ENCODE data around the gene MMP19.
"Not testable (repeated sequence)": the region's sequence is repeated elsewhere in the genome, so short reads cannot be mapped to it uniquely, and the experiment has no call there.

MMP19 gene

DNA sequence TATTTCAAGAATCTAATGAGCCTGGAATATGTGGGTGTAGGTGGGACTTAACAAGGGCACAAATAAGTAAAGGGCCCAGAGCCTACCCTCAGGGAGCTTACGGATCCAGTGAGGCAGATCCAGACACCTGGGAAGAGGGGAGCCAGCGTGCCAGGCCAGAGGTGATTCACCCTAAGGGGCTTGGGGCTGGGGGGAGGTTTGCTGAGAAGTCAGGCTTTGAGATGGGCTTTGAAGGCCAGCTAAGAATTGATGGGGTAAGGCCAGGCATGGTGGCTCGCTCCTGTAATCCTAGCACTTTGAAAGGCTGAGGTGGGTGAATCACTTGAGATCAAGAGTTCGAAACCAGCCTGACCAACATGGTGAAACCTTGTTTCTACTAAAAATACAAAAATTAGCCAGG is 695 bp upstream of the MMP19 start:
- no peak for DNase-seq

DNA sequence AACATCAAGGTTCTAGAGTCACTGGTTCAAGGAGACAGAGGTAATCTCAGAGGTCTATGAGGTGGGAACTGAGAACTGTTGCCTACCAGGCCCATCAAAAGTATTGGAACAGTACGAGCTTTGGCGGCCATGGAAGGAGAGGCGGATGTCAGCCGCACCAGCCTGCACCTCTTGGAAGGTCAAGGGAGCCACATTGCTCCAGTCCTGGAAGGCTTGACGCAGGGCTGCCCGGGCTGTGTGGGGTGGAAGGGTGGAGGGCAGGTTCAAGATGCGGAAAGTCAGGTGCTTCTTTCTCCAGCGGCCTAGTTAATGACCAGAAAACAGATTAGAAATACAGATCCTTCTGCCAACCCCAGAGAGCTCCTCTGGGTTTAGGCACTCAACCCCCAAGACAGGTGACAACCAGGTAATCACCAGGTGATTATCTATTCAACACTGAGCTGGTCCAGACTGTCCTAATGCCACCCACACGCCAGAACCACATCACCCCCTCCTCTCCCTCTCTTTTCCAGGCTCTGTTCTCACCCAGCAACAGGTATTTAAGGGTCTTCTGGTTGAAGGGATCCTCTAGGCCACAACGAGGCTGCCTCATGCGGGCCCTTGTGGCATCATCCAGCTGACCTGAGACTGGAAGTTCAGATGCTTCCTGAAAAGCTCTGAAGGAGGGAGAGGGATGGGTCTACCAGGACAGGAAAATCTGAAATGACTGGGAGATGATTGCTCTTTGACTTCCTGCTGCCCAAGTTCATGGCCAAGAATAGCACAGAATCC is 2.0 kb downstream of the MMP19 start:
- no peak for DNase-seq

- no peak for DNase-seq
Measured at GRCh38 chr12:55839345-55840140, 3.2 kb downstream of the MMP19 start.

GRCh38 chr12:55838361-55838760 is 4.4 kb downstream of the MMP19 start:
- DNase-seq = no peak

DNA sequence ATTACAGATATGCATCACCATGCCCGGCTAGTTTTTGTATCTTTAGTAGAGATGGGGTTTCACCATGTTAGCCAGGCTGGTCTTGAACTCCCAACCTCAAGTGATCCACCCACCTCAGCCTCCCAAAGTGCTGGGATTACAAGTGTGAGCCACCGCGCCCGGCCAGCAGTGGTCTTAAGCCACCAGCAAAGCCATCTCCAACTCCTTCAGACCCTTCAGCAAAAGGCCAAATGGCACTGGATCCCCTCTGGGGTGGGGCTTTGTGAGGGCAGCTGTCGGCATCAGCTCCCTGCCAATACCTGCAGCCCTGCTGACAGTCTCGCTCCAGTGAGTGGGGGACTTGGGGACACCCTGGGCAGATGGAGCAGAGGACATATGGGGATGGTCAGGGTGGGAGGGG is 8.3 kb downstream of the MMP19 start:
- not testable (repeated sequence) for DNase-seq

- DNase-seq = no peak
Measured at GRCh38 chr12:55833056-55833455, 9.7 kb downstream of the MMP19 start.

- DNase-seq = peak; percentile 46
Measured at GRCh38 chr12:55831447-55831815, 11.3 kb downstream of the MMP19 start.

GRCh38 chr12:55830601-55831446 is 11.9 kb downstream of the MMP19 start:
- peak; percentile 92 for DNase-seq

DNA sequence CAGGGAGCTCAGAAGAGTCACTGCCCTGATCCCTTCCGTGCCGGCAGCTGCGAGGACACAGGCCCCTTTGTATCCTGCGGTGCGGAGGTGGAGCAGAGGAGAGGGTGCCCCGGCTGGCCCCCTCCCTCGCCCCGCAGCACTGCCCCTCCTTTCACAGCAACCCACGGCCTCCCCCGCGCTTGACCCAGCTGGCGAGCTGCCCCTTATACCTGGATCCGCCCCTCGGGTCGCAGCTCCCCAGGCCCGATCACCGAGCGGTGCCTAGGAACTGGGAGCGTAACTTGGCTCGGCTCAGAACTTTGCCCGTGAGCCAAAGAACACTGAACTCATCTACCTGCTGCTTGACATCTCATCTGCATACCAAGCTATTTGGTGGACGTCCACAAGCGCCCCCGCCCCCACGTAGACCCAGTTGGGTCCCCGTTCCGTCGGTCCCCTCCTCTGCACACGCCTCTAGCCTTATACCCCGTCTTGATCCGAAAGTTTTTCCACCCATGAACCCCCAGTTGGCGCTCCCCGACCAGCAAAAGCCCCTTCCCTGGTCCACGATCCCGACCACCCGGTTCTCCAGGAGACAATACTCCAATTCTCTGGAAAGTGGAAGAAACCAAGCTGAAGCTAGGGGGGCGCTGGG is 12.7 kb downstream of the MMP19 start:
- peak; percentile 81 for DNase-seq

DNA sequence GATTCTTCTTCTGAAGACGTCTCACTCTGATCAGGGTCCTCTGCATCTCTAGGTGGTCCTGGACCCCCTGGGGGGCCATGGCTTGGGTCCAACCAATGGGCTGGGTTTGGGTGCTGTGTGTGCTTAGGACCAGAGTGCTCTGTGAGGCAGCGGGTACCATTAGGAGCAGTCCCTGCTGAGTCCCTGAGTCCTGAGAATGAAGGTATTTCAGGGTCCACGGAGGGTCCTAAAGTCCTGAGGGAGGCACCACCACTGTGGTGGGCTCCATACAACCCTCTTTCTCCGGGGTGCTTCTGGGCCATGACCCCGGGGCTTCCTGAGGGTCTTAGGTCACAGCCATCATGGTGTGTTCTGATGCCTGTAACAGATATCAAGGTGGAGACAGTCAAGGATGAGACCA is 14.4 kb downstream of the MMP19 start:
- DNase-seq = no peak

DNA sequence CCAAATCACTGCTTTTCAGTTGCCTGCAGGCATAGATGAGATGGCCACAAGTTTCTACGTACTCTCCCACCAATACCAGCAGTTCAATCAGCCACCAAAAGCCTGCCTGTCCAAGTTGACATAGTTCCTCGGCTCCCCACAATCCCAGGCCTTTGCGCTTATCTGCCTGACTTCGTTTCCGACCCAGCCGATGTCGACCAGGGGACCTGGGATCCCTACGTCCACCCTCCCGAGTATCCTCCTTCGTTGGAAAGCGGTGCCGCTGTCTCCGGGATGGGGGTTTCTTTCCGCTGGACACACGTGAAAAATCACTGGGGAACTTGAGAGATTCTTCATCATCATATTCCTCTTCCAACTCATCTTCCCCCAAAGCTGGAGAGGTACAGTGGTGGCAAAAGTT is 14.9 kb downstream of the MMP19 start:
- no peak for DNase-seq

DNA sequence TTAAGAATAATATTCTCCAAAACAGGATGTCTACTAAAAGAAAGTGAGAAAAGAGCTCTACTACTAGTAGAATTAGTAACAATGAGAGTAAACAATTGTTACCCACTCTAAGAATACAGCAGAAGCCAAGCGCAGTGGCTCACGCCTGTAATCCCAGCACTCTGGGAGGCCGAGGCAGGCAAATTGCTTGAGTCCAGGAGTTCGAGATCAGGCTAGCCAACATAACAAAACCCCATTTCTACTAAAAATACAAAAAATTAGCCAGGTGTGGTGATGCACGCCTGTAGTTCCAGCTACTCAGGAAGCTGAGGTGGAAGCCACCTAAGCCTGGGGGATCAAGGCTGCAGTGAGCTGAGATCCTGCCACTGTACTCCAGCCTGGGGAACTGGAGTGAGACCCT is 18.0 kb downstream of the MMP19 start:
- DNase-seq = no peak

- no peak for DNase-seq
Measured at GRCh38 chr12:55823419-55823818, 19.3 kb downstream of the MMP19 start.

DNA sequence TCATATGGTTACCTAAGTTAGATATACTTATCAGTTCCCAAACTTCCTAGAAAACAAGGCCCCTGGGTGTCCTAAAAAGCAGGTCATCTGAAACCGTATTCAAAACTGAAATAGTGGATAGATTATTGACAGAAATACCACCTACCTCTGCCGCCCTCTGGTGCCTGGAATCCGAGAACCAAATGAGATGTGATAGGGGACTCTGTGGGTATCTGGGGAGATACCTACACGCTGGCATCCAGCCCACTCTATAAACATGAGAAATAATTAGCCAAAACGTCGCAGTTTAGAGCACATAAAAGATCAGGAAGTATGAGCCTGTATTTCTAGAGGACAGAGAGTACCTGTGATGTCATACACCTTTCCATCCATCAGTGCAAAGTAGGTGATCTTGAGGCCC is 20.5 kb downstream of the MMP19 start:
- DNase-seq = no peak

GRCh38 chr12:55820679-55821078 is 22.1 kb downstream of the MMP19 start:
- no peak for DNase-seq

GRCh38 chr12:55818886-55819285 is 23.9 kb downstream of the MMP19 start:
- DNase-seq = no peak

DNA sequence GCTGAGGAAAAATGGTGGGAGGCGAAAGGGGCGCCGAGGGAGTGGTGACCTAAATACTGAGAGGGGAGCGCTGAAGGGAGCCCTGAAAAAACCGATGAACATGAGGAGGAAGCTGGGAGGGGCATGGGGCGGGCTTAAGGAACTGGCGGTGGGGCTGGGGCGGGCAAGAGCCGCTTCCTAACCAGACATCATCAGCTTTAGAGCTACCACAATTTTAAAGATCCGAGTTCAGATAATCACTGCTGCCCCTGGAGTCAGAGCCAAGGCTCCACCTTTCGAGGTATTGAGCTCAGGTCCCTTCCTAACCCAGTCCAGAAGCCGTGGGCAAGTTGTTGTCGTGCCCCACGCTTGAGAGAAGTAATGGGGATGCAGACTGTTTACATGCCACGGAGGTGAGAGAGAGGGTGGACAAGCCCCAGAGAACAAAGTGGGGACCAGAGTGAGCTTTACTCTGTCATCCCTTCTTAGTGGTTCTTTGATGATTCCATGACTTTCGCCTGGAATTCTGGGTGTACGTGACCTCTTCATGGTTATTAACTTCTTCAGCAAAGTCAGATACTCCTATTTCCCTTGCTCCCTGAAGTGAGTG is 24.5 kb downstream of the MMP19 start:
- no peak for DNase-seq

- DNase-seq = peak; percentile 99
Measured at GRCh38 chr12:55817345-55818139, 25.2 kb downstream of the MMP19 start, which contains the start of the genes ORMDL2 and SARNP. TSS of gene ORMDL2 (plus strand) at chr12:55818041. CDS start at chr12:55819000, 959 bp downstream. TSS of gene SARNP (minus strand) at chr12:55817724. CDS start at chr12:55817701, 23 bp downstream.

DNA sequence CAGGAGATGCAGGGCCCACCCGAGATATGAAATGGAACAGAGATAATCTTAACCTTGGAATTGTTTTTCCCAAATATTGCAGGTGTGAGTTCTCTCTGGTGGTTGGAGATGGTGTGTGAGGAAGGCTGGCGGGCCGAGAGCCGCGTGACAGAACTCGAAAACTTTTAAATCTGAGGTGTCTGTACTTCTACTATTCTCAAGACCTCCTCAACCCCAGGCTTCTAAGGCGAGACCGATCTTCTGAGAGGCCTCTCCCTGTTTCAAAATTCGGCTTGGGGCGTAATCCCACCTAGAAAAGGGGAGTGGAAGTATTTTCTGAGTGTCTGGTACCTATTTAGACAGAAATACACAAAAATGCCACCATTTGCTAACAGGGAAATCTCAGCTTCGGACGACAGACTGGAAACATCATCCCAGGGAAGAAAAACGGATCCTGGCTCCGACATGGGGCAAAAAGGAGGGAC is 25.8 kb downstream of the MMP19 start:
- DNase-seq = no peak

DNA sequence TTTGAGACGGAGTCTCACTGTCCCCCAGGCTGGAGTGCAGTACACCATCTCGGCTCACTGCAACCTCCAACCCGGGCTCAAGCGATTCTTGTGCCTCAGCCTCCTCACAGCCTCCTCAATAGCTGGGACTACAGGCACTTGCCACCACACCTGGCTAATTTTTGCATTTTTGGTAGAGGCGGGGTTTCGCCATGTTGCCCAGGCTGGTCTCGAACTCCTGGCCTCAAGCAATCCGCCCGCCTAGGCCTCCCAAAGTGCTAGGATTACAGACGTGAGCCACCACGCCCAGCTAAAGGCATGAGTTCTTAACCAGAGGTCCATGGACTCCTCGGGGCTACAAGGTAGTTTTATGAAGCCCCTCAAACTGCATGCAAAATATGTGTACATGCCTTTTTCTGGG is 27.3 kb downstream of the MMP19 start:
- DNase-seq = no peak

GRCh38 chr12:55814257-55814656 is 28.5 kb downstream of the MMP19 start:
- DNase-seq = no peak
